Stimulated activated CD8-positive, alpha-beta memory T cell treated with anti-CD3 and anti-CD28 coated beads, Interleukin-15, amount 100 ng/mL, for 4 hours (primary cell): ENCODE data around the gene OR10P1.
"Not testable (repeated sequence)": the region's sequence is repeated elsewhere in the genome, so short reads cannot be mapped to it uniquely, and the experiment has no call there.

Experiments used
- DNase-seq, 2 donors: peaks; one replicate each; pipeline ENCODE4 v3.0.0-alpha.2; 2020; ENCODE audit warnings: low read depth in 2 of 2

OR10P1 gene

GRCh38 chr12:55636853-55637252 is at the start of gene OR10P1:
Gene OR10P1 (plus strand): TSS chr12:55636892. CDS start chr12:55636892, 0 bp downstream.
- DNase-seq, result no peak

- DNase-seq, result not testable (repeated sequence)
Observed at GRCh38 chr12:55590152-55590551, 46.5 kb upstream of the OR10P1 start.

- no peak for DNase-seq
Observed at GRCh38 chr12:55607821-55608594, 28.7 kb upstream of the OR10P1 start.

- DNase-seq, result no peak
Observed at GRCh38 chr12:55610598-55610997, 26.1 kb upstream of the OR10P1 start.

- DNase-seq, result no peak
Observed at GRCh38 chr12:55612646-55613045, 24.0 kb upstream of the OR10P1 start.

- no peak for DNase-seq
Observed at GRCh38 chr12:55614764-55615163, 21.9 kb upstream of the OR10P1 start.

- no peak for DNase-seq
Observed at GRCh38 chr12:55619354-55620138, 17.1 kb upstream of the OR10P1 start.

GRCh38 chr12:55624056-55624455 is 12.6 kb upstream of the OR10P1 start:
- DNase-seq, result no peak

GRCh38 chr12:55626154-55626553 is 10.5 kb upstream of the OR10P1 start:
- no peak for DNase-seq

- DNase-seq, result no peak
Observed at GRCh38 chr12:55629058-55629841, 7.4 kb upstream of the OR10P1 start.

- DNase-seq, result no peak
Observed at GRCh38 chr12:55631056-55631455, 5.6 kb upstream of the OR10P1 start.

GRCh38 chr12:55631733-55632132 is 5.0 kb upstream of the OR10P1 start:
- no peak for DNase-seq

GRCh38 chr12:55633151-55633550 is 3.5 kb upstream of the OR10P1 start:
- no peak for DNase-seq

GRCh38 chr12:55636116-55636655 is 506 bp upstream of the OR10P1 start:
- no peak for DNase-seq

GRCh38 chr12:55637467-55637866 is 775 bp downstream of the OR10P1 start:
- DNase-seq, result peak in 1 of 2 donors; percentile 18

- DNase-seq, result no peak
Observed at GRCh38 chr12:55641595-55641994, 4.9 kb downstream of the OR10P1 start.

GRCh38 chr12:55642267-55642666 is 5.6 kb downstream of the OR10P1 start:
- DNase-seq, result no peak

GRCh38 chr12:55642669-55643068 is 6.0 kb downstream of the OR10P1 start:
- no peak for DNase-seq

- no peak for DNase-seq
Observed at GRCh38 chr12:55644591-55644990, 7.9 kb downstream of the OR10P1 start.

GRCh38 chr12:55647027-55647426 is 10.3 kb downstream of the OR10P1 start:
- DNase-seq, result no peak

- DNase-seq, result not testable (repeated sequence)
Observed at GRCh38 chr12:55650620-55651298, 14.1 kb downstream of the OR10P1 start.
